ENCODE data around the gene PLBD2. TPM values are rescaled to one million over a fixed set of nuclear protein-coding genes. Genes with fewer than 3 reads are reported as not detected.

The PLBD2 gene
- total and polyA plus RNA-seq, 4 donors = 12.1 to 31.2 (median 19.6) TPM

- Histone ChIP-seq H3K27me3 (ENCODE audit: control insufficient read depth in 4 of 4, insufficient read depth in 4 of 4, low read length in 3 of 4) (no peaks in the 10 kb centered on the region), H3K4me1 (ENCODE audit: control insufficient read depth in 4 of 4, insufficient read depth in 4 of 4, low read length in 3 of 4) (no peaks in the 10 kb centered on the region), H3K9ac (ENCODE audit: low read depth in 1 of 2, low read length in 2 of 2) (no peak overlapping the region), H3K36me3 (ENCODE audit: control insufficient read depth in 4 of 4, insufficient read depth in 3 of 4, low read depth in 1 of 4, low read length in 3 of 4) (peaks cover 4 to 9% (median 8%) of the 10 kb centered on the region in 4 donors), H3K4me3 (ENCODE audit: low read depth in 1 of 3, low read length in 3 of 3) (no peak overlapping the region), H3K27ac (ENCODE audit: low read depth in 1 of 2, low read length in 2 of 2) (no peak overlapping the region), H3K9me3 (ENCODE audit: control insufficient read depth in 4 of 4, low read length in 3 of 4) (no peaks in the 10 kb centered on the region)
- TF ChIP-seq HNF4G (IDR thresholded peaks at IDR 0.05) (no peak), CTCF (IDR thresholded peaks at IDR 0.05; ENCODE audit: low read depth, low read length, missing input control) (no peak), FOXA1 (IDR thresholded peaks at IDR 0.05) (no peak), RXRA (IDR thresholded peaks at IDR 0.05) (no peak), HNF4A (conservative IDR thresholded peaks at IDR 0.05) (no peak), RAD21 (IDR thresholded peaks at IDR 0.05) (no peak), JUND (IDR thresholded peaks at IDR 0.05) (no peak), TAF1 (conservative IDR thresholded peaks at IDR 0.05) (no peak), MAX (IDR thresholded peaks at IDR 0.05) (no peak), REST (IDR thresholded peaks at IDR 0.05) (no peak), YY1 (IDR thresholded peaks at IDR 0.05) (no peak), FOXA2 (IDR thresholded peaks at IDR 0.05) (no peak), NR2F2 (IDR thresholded peaks at IDR 0.05) (no peak), GABPA (IDR thresholded peaks at IDR 0.05 in 1 of 2, conservative IDR thresholded peaks at IDR 0.05 in 1 of 2) (no peak), ZBTB33 (IDR thresholded peaks at IDR 0.05) (no peak), SP1 (IDR thresholded peaks at IDR 0.05) (no peak)
- TF ChIP-seq, protein P1, sequence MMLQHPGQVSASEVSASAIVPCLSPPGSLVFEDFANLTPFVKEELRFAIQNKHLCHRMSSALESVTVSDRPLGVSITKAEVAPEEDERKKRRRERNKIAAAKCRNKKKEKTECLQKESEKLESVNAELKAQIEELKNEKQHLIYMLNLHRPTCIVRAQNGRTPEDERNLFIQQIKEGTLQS (IDR thresholded peaks at IDR 0.05) = no peak
- no peak for DNase-seq (ENCODE audit: low spot score)
- WGBS = 95% methylated on average over 6 of the region's 6 CpGs
Observed at GRCh38 chr12:113371808-113372207, 13.4 kb downstream of the PLBD2 start.

GRCh38 chr12:113372371-113372770 is 14.0 kb downstream of the PLBD2 start:
- Histone ChIP-seq H3K27me3 (ENCODE audit: control insufficient read depth in 4 of 4, insufficient read depth in 4 of 4, low read length in 3 of 4) (no peaks in the 10 kb centered on the region), H3K9ac (ENCODE audit: low read depth in 1 of 2, low read length in 2 of 2) (no peak overlapping the region), H3K27ac (ENCODE audit: low read depth in 1 of 2, low read length in 2 of 2) (no peak overlapping the region), H3K36me3 (ENCODE audit: control insufficient read depth in 4 of 4, insufficient read depth in 3 of 4, low read depth in 1 of 4, low read length in 3 of 4) (peaks cover 6 to 11% (median 8%) of the 10 kb centered on the region in 4 donors), H3K4me1 (ENCODE audit: control insufficient read depth in 4 of 4, insufficient read depth in 4 of 4, low read length in 3 of 4) (no peaks in the 10 kb centered on the region), H3K4me3 (ENCODE audit: low read depth in 1 of 3, low read length in 3 of 3) (no peak overlapping the region), H3K9me3 (ENCODE audit: control insufficient read depth in 4 of 4, low read length in 3 of 4) (no peaks in the 10 kb centered on the region)
- no peak for TF ChIP-seq SP1 (IDR thresholded peaks at IDR 0.05)
- no peak for TF ChIP-seq RAD21 (IDR thresholded peaks at IDR 0.05)
- TF ChIP-seq ZBTB33 (IDR thresholded peaks at IDR 0.05) = no peak
- no peak for TF ChIP-seq FOXA1 (IDR thresholded peaks at IDR 0.05)
- no peak for TF ChIP-seq NR2F2 (IDR thresholded peaks at IDR 0.05)
- TF ChIP-seq RXRA (IDR thresholded peaks at IDR 0.05) = no peak
- no peak for TF ChIP-seq TAF1 (conservative IDR thresholded peaks at IDR 0.05)
- TF ChIP-seq FOXA2 (IDR thresholded peaks at IDR 0.05) = no peak
- no peak for DNase-seq (ENCODE audit: low spot score)
- 97% methylated on average over 9 of the region's 9 CpGs for WGBS
